ENCODE data around the gene TMCO4.

The TMCO4 gene

DNA sequence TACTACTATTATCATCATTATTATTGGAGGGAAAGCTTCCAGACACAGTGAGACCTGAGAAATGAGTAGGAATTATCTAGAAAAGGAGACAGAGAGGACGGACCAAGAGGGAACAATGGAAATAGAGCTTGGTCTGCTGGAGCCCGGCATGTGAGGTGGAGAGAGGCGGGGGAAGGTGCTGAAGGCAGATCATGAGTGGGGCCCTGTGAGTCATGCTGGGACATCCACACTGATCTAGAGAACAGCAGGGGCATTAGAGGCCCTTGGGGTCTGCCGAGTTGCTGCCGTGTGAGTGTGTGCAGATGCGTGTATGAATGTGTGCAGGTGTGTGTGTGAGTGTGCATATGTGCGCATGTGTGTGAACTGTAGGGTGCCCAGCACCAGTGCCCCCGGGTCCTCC is 65.7 kb downstream of the TMCO4 start:
- Histone ChIP-seq H3F3A (ENCODE audit: low read depth) (no peaks in the 10 kb centered on the region), H3K36me3 (ENCODE audit: insufficient read depth, low read length) (no peaks in the 10 kb centered on the region), H3K27me3 (ENCODE audit: insufficient read depth, low read length, poor library complexity, severe bottlenecking) (no peaks in the 10 kb centered on the region), H3K4me3 (ENCODE audit: low read length, poor library complexity, severe bottlenecking) (no peak overlapping the region), H4K20me1 (ENCODE audit: insufficient read depth, low read length, poor library complexity, severe bottlenecking) (no peaks in the 10 kb centered on the region), H2AFZ (ENCODE audit: low read length) (no peak overlapping the region), H3K4me2 (ENCODE audit: low read depth, low read length, poor library complexity, severe bottlenecking) (no peak overlapping the region), H3K9ac (ENCODE audit: low read depth, low read length, poor library complexity, severe bottlenecking) (no peak overlapping the region), H3K9me3 (ENCODE audit: insufficient read depth, low read depth, low read length) (no peaks in the 10 kb centered on the region), H3K9me2 (replicated peaks; ENCODE audit: low read depth, low read length) (no peaks in the 10 kb centered on the region), H3K4me1 (ENCODE audit: insufficient read depth, low read length, poor library complexity, severe bottlenecking) (no peaks in the 10 kb centered on the region), H3K79me2 (ENCODE audit: insufficient read depth, low read length) (no peaks in the 10 kb centered on the region)
- TF ChIP-seq EZH2phosphoT487 (IDR thresholded peaks at IDR 0.05; ENCODE audit: borderline replicate concordance): no peak
- TF ChIP-seq, protein P1, sequence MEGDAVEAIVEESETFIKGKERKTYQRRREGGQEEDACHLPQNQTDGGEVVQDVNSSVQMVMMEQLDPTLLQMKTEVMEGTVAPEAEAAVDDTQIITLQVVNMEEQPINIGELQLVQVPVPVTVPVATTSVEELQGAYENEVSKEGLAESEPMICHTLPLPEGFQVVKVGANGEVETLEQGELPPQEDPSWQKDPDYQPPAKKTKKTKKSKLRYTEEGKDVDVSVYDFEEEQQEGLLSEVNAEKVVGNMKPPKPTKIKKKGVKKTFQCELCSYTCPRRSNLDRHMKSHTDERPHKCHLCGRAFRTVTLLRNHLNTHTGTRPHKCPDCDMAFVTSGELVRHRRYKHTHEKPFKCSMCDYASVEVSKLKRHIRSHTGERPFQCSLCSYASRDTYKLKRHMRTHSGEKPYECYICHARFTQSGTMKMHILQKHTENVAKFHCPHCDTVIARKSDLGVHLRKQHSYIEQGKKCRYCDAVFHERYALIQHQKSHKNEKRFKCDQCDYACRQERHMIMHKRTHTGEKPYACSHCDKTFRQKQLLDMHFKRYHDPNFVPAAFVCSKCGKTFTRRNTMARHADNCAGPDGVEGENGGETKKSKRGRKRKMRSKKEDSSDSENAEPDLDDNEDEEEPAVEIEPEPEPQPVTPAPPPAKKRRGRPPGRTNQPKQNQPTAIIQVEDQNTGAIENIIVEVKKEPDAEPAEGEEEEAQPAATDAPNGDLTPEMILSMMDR (conservative IDR thresholded peaks at IDR 0.05; ENCODE audit: low read length): no peak

DNA sequence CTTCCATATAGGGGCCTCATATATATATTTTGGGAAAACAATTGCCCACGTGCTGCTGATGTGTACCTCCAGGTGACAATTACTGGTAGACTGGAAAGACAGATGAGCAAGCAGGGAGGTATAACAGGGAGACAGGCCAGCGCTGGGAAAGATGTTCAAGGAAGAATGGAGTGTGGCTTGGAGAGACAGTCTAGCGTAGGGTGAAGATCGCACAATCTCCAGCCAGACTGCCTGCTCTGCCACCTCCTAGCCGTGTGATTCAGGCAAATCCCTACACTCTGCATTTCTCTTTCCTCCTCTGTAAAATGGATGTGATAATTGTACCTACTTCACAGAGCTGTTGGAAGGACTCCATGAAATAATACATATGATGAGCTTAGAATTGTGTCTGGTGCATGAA is 66.1 kb downstream of the TMCO4 start:
- H3K27me3 ChIP-seq (ENCODE audit: insufficient read depth, low read length, poor library complexity, severe bottlenecking): no peaks in the 10 kb centered on the region

DNA sequence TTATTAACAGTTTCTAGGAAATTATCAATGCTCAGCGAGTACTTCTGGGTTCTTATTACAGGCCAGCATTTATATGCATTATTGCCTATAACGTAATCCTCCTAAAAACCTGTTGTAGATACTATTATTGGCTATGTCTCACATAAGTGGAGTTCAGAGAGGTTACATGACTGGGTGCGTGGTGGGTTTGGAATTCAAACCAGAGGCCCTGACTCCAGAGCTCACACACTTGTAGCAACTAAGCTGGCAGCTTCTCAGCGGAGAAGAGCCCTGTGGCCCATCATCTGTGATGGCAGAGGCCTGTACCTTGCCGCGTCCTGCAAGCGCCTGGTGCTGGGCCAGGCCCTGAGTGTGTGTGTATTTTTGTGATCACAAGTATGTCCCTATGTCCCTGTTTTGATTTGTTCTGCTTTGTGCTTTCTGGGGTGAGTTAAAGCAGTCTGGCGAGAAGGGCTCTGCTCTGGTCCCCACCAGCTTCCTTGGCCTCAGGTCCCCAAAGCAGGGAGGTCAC is 68.3 kb downstream of the TMCO4 start:
- H3K4me2 ChIP-seq (ENCODE audit: low read depth, low read length, poor library complexity, severe bottlenecking): no peak overlapping the region
- no peaks in the 10 kb centered on the region for H3K27me3 ChIP-seq (ENCODE audit: insufficient read depth, low read length, poor library complexity, severe bottlenecking)
- H3K9me3 ChIP-seq (ENCODE audit: insufficient read depth, low read depth, low read length): no peaks in the 10 kb centered on the region

More for the DNA sequence above, 66.1 kb downstream of the TMCO4 start:
- Histone ChIP-seq H3K79me2 (ENCODE audit: insufficient read depth, low read length) (no peaks in the 10 kb centered on the region), H3K9ac (ENCODE audit: low read depth, low read length, poor library complexity, severe bottlenecking) (no peak overlapping the region), H3K4me3 (ENCODE audit: low read length, poor library complexity, severe bottlenecking) (no peak overlapping the region), H3K4me1 (ENCODE audit: insufficient read depth, low read length, poor library complexity, severe bottlenecking) (no peaks in the 10 kb centered on the region), H4K20me1 (ENCODE audit: insufficient read depth, low read length, poor library complexity, severe bottlenecking) (no peaks in the 10 kb centered on the region), H3K4me2 (ENCODE audit: low read depth, low read length, poor library complexity, severe bottlenecking) (no peak overlapping the region), H3K9me3 (ENCODE audit: insufficient read depth, low read depth, low read length) (no peaks in the 10 kb centered on the region), H3K36me3 (ENCODE audit: insufficient read depth, low read length) (no peaks in the 10 kb centered on the region), H3F3A (ENCODE audit: low read depth) (no peaks in the 10 kb centered on the region), H2AFZ (ENCODE audit: low read length) (no peak overlapping the region), H3K9me2 (replicated peaks; ENCODE audit: low read depth, low read length) (no peaks in the 10 kb centered on the region)
- TF ChIP-seq, protein P1 (conservative IDR thresholded peaks at IDR 0.05; ENCODE audit: low read length): no peak
- TF ChIP-seq EZH2phosphoT487 (IDR thresholded peaks at IDR 0.05; ENCODE audit: borderline replicate concordance): no peak

More for the DNA sequence above, 68.3 kb downstream of the TMCO4 start:
- Histone ChIP-seq H3F3A (ENCODE audit: low read depth) (no peaks in the 10 kb centered on the region), H3K9me2 (replicated peaks; ENCODE audit: low read depth, low read length) (no peaks in the 10 kb centered on the region), H3K9ac (ENCODE audit: low read depth, low read length, poor library complexity, severe bottlenecking) (no peak overlapping the region), H3K36me3 (ENCODE audit: insufficient read depth, low read length) (no peaks in the 10 kb centered on the region), H4K20me1 (ENCODE audit: insufficient read depth, low read length, poor library complexity, severe bottlenecking) (no peaks in the 10 kb centered on the region), H3K4me1 (ENCODE audit: insufficient read depth, low read length, poor library complexity, severe bottlenecking) (no peaks in the 10 kb centered on the region), H2AFZ (ENCODE audit: low read length) (no peak overlapping the region), H3K79me2 (ENCODE audit: insufficient read depth, low read length) (no peaks in the 10 kb centered on the region), H3K4me3 (ENCODE audit: low read length, poor library complexity, severe bottlenecking) (no peak overlapping the region)
- TF ChIP-seq EZH2phosphoT487 (IDR thresholded peaks at IDR 0.05; ENCODE audit: borderline replicate concordance): no peak
- TF ChIP-seq, protein P1 (conservative IDR thresholded peaks at IDR 0.05; ENCODE audit: low read length): no peak
